HG03460 (cell line): ENCODE data around the gene HK2.
A peak's percentile ranks its signal among the peaks of the same experiment; 100 is the strongest.
"Not testable (repeated sequence)": the region's sequence is repeated elsewhere in the genome, so short reads cannot be mapped to it uniquely, and the experiment has no call there.

Source experiments
- ATAC-seq: cut with Tn5 transposase; IDR thresholded peaks from one replicate; pipeline ENCODE4 v1.9.1; 2021; ENCODE audit not compliant: unreplicated experiment

Gene HK2

GRCh38 chr2:74834792-74835755 lies 1.1 kb downstream of the HK2 start:
- ATAC-seq = peak; percentile 48

GRCh38 chr2:74835831-74836674 lies 2.1 kb downstream of the HK2 start:
- no peak for ATAC-seq

- ATAC-seq = no peak
Observed at GRCh38 chr2:74836675-74837401, 2.9 kb downstream of the HK2 start.

GRCh38 chr2:74841641-74842040 lies 7.7 kb downstream of the HK2 start:
- no peak for ATAC-seq

GRCh38 chr2:74843433-74843832 lies 9.5 kb downstream of the HK2 start:
- no peak for ATAC-seq

- ATAC-seq = peak; percentile 80
Observed at GRCh38 chr2:74843899-74844298, 10.0 kb downstream of the HK2 start.

- ATAC-seq = no peak
Observed at GRCh38 chr2:74844752-74845151, 10.8 kb downstream of the HK2 start.

GRCh38 chr2:74845217-74845751 lies 11.4 kb downstream of the HK2 start:
- ATAC-seq = no peak

- ATAC-seq = no peak
Observed at GRCh38 chr2:74845991-74846390, 12.1 kb downstream of the HK2 start.

- ATAC-seq = no peak
Observed at GRCh38 chr2:74846481-74846880, 12.6 kb downstream of the HK2 start.

- ATAC-seq = no peak
Observed at GRCh38 chr2:74847070-74847858, 13.3 kb downstream of the HK2 start.

- ATAC-seq = peak; percentile 88
Observed at GRCh38 chr2:74849228-74849892, 15.4 kb downstream of the HK2 start.

GRCh38 chr2:74850496-74851190 lies 16.7 kb downstream of the HK2 start:
- no peak for ATAC-seq

GRCh38 chr2:74851191-74851566 lies 17.3 kb downstream of the HK2 start:
- no peak for ATAC-seq

- ATAC-seq = not testable (repeated sequence)
Observed at GRCh38 chr2:74853360-74853759, 19.4 kb downstream of the HK2 start.

GRCh38 chr2:74854401-74854800 lies 20.5 kb downstream of the HK2 start:
- ATAC-seq = no peak

GRCh38 chr2:74855114-74855707 lies 21.3 kb downstream of the HK2 start:
- ATAC-seq = not testable (repeated sequence)

- no peak for ATAC-seq
Observed at GRCh38 chr2:74856004-74856578, 22.2 kb downstream of the HK2 start.
